GM21717 (cell line): Measurements from ENCODE around the gene DNPEP.
"Not testable (repeated sequence)": the region's sequence is repeated elsewhere in the genome, so short reads cannot be mapped to it uniquely, and the experiment has no call there.

Experiments
- ATAC-seq: cut with Tn5 transposase; IDR thresholded peaks from one replicate; pipeline ENCODE4 v1.9.1; 2021; ENCODE audit warnings: mild to moderate bottlenecking, moderate library complexity; ENCODE audit not compliant: unreplicated experiment

Gene DNPEP

DNA sequence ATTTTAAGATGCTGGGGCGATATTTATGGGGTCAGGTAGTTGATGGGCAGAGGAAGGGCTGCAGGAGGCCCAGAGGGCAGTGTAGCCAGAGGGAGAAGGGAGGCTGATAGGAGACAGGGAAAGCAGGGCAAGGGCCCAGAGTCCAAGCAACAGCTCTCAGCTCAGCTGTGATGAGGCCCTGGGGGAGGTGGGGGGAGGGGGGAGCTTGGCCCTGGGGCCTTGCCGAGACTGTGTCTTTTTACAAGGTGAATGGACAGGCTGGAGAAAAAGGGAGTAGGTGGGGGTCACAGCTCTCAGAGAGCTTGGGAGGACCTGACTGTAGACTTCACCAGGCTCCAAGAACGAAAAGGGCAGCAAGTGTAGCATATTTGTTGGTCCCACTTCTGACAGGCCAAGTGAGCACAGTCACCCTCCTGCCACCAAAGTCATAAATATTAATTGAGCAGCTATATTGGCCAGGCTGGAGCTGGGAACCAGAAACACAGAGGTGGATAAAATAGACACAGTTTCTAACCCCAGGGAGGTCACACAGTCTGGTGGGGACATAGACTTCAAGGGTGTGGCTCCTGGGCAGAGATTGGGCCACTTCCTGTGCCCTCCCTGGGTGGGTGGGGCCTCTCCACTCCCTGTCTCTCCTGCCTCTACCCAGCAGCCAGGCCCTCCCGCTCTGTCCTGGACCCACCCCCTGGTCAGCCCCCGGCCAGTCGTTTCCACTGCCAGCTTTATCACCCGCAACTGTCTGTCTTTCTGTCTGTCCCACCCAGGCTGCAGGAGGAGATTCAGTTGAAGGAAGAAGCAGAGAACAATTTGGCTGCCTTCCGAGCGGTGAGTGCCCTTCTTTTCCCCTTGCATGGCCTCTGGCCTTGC is 31.9 kb upstream of the DNPEP start:
- ATAC-seq, result no peak

DNA sequence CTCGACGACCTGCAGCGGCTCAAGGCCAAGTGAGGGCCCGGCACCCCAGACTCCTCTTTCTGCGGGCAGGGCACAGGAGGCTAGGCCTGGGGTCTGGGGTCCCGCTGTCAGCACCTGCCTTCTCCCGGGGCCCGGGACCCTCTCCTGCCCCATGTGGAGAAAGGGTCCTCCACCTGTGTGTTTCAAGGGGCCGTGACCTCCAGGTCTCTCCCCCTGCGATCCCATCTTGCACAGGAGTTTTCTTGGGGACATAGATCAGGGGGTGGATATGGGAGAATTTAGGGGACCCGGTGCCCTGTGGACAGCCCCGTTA is 31.3 kb upstream of the DNPEP start:
- ATAC-seq, result no peak

GRCh38 chr2:219418155-219419011 is 30.7 kb upstream of the DNPEP start, which contains the start of gene DES:
DES (plus strand) TSS chr2:219418377; CDS start chr2:219418463, 86 bp downstream.
- no peak for ATAC-seq

DNA sequence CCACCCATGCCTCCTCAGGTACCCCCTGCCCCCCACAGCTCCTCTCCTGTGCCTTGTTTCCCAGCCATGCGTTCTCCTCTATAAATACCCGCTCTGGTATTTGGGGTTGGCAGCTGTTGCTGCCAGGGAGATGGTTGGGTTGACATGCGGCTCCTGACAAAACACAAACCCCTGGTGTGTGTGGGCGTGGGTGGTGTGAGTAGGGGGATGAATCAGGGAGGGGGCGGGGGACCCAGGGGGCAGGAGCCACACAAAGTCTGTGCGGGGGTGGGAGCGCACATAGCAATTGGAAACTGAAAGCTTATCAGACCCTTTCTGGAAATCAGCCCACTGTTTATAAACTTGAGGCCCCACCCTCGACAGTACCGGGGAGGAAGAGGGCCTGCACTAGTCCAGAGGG is 29.7 kb upstream of the DNPEP start:
- no peak for ATAC-seq

DNA sequence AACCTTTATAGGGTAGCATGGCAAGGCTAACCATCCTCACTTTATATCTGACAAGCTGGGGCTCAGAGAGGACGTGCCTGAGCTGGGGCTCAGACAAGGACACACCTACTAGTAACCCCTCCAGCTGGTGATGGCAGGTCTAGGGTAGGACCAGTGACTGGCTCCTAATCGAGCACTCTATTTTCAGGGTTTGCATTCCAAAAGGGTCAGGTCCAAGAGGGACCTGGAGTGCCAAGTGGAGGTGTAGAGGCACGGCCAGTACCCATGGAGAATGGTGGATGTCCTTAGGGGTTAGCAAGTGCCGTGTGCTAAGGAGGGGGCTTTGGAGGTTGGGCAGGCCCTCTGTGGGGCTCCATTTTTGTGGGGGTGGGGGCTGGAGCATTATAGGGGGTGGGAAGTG is 29.2 kb upstream of the DNPEP start:
- ATAC-seq, result no peak

GRCh38 chr2:219416235-219416602 is 28.5 kb upstream of the DNPEP start:
- ATAC-seq, result no peak

- no peak for ATAC-seq
Measured at GRCh38 chr2:219415580-219416234, 28.0 kb upstream of the DNPEP start.

- no peak for ATAC-seq
Measured at GRCh38 chr2:219414857-219415256, 27.1 kb upstream of the DNPEP start.

GRCh38 chr2:219410390-219410789 is 22.7 kb upstream of the DNPEP start:
- no peak for ATAC-seq

DNA sequence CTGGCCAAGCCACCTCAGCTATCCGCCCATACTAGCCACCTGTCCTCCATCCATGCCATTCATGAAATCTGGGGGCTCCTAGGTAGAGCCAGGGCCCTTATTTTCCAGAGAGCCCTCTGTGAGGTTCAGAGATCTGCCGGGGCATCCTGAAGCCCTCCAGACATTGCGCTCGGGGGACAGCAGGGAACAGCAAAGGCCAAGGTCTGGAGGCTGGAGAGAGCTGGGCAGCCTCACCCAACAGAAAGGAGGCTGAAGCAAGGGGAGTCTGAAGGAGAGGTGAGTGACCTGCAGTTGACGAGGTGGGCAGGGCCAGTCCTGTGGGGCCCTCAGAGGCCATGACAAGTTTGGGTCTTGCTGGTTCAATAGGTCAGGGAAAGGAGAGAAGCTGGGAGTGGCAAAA is 21.9 kb upstream of the DNPEP start:
- ATAC-seq, result no peak

GRCh38 chr2:219408631-219409030 is 20.9 kb upstream of the DNPEP start:
- ATAC-seq, result no peak

GRCh38 chr2:219408204-219408603 is 20.5 kb upstream of the DNPEP start:
- ATAC-seq, result no peak

DNA sequence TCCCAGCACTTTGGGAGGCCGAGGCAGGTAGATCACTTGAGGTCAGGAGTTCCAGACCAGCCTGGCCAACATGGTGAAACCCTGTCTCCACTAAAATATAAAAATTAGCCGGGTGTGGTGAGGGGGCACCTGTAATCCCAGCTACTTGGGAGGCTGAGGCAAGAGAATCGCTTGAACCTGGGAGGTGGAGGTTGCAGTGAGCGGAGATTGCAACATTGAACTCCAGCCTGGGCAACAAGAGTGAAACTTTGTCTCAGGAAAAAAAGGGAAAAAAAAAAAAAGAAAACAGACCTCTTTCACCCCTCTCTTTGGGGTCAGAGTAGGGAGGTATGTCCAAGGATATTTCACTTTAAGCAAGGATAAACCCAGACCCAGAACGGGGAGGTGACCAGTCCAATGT is 19.6 kb upstream of the DNPEP start:
- not testable (repeated sequence) for ATAC-seq

- ATAC-seq, result no peak
Measured at GRCh38 chr2:219406861-219407230, 19.1 kb upstream of the DNPEP start.

DNA sequence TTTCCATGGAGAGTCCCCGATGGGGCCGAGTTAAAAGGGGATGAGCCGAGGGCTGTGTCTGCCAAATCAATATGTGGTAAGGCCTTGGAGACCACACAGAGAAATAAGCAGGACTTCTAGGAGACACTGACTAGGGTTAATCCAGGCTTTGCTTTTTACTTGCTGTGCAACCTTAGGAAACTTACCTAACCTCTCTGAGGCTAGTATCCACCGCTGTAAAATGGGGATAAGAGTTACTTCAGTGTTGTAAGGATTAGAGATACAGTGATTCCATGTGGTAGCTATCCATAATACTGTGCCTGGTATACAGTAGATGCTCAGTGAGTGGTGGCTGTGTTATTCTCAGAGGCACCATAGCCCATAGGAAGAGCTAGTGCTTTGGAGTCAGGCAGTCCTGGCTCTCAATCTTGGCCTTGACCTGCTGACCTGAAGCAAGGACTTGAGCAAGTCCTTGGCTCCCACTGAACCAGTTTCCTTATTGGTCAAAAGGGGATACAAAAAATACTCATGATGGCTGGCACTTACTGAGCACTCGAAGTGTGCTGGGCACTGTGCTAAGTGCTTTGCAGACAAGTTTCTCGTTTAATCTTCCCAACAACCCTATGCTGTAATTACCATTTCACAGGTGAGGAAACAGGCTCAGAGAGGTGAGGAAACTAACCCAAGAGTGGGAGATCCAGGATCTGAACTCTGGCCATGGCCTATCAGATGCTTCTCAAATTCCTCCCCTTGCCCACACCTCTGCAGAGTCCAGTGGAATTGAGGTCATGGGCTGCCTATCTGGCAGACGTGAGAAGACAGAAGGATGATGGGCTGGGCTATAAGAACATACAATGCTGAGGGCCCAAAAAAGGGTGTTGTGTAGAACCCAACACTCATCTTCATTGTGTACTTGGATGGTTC is 18.5 kb upstream of the DNPEP start:
- no peak for ATAC-seq

- ATAC-seq, result no peak
Measured at GRCh38 chr2:219405451-219405850, 17.7 kb upstream of the DNPEP start.

DNA sequence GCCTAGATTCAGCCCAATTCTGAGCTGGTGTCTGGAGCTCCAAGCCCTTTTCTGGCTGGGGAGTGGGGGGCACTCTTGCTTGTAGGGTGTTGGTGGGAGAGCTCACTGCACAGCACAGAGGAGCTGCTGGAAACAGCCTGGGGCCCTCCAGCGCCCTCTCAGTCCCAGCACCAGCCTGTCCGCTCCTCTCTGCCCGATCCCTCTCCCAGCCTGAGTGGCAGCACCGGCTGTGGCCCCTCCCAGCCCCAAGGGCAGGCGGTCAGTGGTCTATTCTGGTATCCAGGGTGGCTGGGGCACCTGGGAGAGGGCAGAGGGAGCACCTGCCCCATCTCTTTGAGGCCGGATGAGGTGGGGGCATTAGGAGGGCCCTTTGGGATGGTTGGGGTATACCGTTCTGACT is 17.2 kb upstream of the DNPEP start:
- ATAC-seq, result no peak

GRCh38 chr2:219404291-219404910 is 16.7 kb upstream of the DNPEP start:
- ATAC-seq, result no peak

DNA sequence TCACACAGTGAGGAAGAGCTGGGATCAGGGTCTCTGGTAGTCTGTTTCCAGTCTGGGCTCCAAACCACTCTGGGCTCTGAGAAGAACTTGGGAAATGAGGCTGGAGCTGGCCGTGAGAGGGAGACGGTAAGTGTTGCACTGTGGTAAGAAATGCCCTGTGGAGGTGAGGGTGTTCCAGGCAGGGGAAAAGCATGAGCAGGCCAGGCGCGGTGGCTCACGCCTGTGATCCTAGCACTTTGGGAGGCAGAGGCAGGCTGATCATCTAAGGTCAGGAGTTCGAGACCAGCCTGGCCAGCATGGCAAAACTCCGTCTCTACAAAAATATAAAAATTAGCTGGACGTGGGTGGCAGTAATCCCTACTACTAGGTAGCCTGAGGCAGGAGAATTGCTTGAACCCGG is 16.1 kb upstream of the DNPEP start:
- ATAC-seq, result no peak
